Measurements from ENCODE around the gene MTOR.
A peak's percentile ranks its signal among the peaks of the same experiment; 100 is the strongest.

MTOR gene

DNA sequence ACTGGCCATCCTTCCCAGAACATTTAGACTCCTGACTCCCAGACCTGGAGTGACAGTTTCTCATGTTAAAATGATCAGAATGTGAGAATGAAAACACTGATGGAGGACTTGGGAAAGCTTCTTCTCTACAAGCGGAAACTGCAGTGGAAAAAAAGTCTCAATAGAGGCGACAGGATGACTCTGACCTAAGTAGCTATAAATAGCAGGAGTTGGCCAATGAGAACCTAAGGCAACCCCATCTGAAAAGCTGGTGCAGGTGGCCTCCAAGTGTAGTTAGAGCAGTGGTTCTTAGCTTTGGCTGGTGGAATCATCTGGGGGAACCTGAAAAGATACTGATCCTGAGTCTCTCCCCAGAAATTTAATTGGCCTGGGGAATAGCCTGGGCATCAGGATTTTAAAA is 118.4 kb downstream of the MTOR start:
- no peak for TF ChIP-seq CTCF (conservative IDR thresholded peaks at IDR 0.05; ENCODE audit: control insufficient read depth, insufficient read depth, low read depth, low read length)
- no peak for DNase-seq (ENCODE audit: low read depth)
- no peak overlapping the region for H3K4me3 ChIP-seq (ENCODE audit: control insufficient read depth, low read depth, low read length)

- no peak for TF ChIP-seq CTCF (conservative IDR thresholded peaks at IDR 0.05; ENCODE audit: control insufficient read depth, insufficient read depth, low read depth, low read length)
- no peak for DNase-seq (ENCODE audit: low read depth)
- H3K4me3 ChIP-seq (ENCODE audit: control insufficient read depth, low read depth, low read length) = no peak overlapping the region
Observed at GRCh38 chr1:11143401-11143800, 119.0 kb downstream of the MTOR start.

DNA sequence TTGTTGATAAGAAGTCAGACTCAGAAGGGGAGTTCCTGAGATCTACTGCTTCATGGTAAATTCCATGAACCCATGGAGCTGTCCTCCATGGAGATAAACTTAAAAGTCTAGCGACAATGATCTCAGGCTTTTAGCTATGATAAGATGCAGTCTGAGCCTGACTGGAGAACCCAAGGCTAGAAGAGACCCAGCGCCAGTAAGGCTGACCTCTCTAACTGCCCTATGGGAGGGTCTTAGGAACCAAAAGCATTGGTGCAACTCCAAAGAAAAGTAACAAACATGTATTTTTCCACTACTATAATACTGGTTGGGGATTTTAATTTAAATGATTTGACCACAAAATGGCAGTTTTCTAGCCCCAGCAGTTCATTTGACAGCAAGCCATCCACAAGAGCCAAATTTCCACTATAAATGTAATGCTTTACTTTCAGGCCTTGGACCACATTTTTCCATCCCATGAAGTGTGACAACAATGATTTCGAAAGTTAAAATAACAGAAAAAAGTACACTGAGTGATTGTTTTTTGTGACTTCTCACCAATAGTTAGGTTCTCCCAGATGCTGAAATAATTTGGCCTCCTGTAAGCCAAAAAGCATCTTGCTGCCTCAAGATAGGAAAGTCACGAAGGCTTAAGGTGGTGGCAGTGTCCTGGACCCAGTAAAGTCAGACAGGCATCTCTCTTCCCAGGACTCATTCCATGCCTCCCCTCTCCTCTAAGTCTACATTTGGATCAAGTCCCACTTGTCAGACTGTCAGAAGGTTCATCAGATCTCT is 119.5 kb downstream of the MTOR start:
- no peak overlapping the region for H3K4me3 ChIP-seq (ENCODE audit: control insufficient read depth, low read depth, low read length)
- TF ChIP-seq CTCF (conservative IDR thresholded peaks at IDR 0.05; ENCODE audit: control insufficient read depth, insufficient read depth, low read depth, low read length) = no peak
- DNase-seq (ENCODE audit: low read depth) = no peak

- DNase-seq (ENCODE audit: low read depth) = peak; percentile 69
- H3K4me3 ChIP-seq (ENCODE audit: control insufficient read depth, low read depth, low read length) = no peak overlapping the region
- TF ChIP-seq CTCF (conservative IDR thresholded peaks at IDR 0.05; ENCODE audit: control insufficient read depth, insufficient read depth, low read depth, low read length) = no peak
Observed at GRCh38 chr1:11138952-11139351, 123.4 kb downstream of the MTOR start.

- TF ChIP-seq CTCF (conservative IDR thresholded peaks at IDR 0.05; ENCODE audit: control insufficient read depth, insufficient read depth, low read depth, low read length) = no peak
Observed at GRCh38 chr1:11138029-11138428, 124.3 kb downstream of the MTOR start.

GRCh38 chr1:11134898-11135266 is 127.5 kb downstream of the MTOR start:
- no peak for TF ChIP-seq CTCF (conservative IDR thresholded peaks at IDR 0.05; ENCODE audit: control insufficient read depth, insufficient read depth, low read depth, low read length)
- peak; percentile 23 for DNase-seq (ENCODE audit: low read depth)
- H3K4me3 ChIP-seq (ENCODE audit: control insufficient read depth, low read depth, low read length) = no peak overlapping the region

More at GRCh38 chr1:11138029-11138428, 124.3 kb downstream of the MTOR start:
- no peak overlapping the region for H3K4me3 ChIP-seq (ENCODE audit: control insufficient read depth, low read depth, low read length)
- DNase-seq (ENCODE audit: low read depth) = no peak
